Fibroblast of lung (primary cell): ENCODE data around the gene NTN3.

ENCODE experiments used
- CTCF ChIP-seq, 2 donors: IDR thresholded peaks in 1 of 2; conservative IDR thresholded peaks in 1 of 2; 1 replicate in 1 of 2; 2 replicates in 1 of 2; pipeline ENCODE4 v1.5.1; 2011 to 2012; ENCODE audit warnings: low read length in 2 of 2, control low read depth in 1 of 2, inconsistent platforms in 1 of 2, low read depth in 1 of 2, mild to moderate bottlenecking in 1 of 2
- EZH2 ChIP-seq: IDR thresholded peaks from 2 replicates; pipeline ENCODE4 v1.5.1; 2012; ENCODE audit warnings: low read length, control low read depth, mild to moderate bottlenecking; ENCODE audit errors: missing control alignments

GRCh38 chr16:2471016-2471652, at the start of gene NTN3:
- TF ChIP-seq CTCF (conservative IDR thresholded peaks at IDR 0.05 in 1 of 2, IDR thresholded peaks at IDR 0.05 in 1 of 2; ENCODE audit: low read depth in 1 of 2, low read length in 2 of 2) = no peak
- TF ChIP-seq EZH2 = no peak
